HG02623 (cell line): Measurements from ENCODE around the gene IMP4.

Experiments
- ATAC-seq: cut with Tn5 transposase; IDR thresholded peaks from one replicate; pipeline ENCODE4 v1.9.1; 2021; ENCODE audit warnings: moderate library complexity; ENCODE audit not compliant: unreplicated experiment

Gene IMP4

GRCh38 chr2:130391872-130392670, 49.4 kb downstream of the IMP4 start:
- no peak for ATAC-seq

DNA sequence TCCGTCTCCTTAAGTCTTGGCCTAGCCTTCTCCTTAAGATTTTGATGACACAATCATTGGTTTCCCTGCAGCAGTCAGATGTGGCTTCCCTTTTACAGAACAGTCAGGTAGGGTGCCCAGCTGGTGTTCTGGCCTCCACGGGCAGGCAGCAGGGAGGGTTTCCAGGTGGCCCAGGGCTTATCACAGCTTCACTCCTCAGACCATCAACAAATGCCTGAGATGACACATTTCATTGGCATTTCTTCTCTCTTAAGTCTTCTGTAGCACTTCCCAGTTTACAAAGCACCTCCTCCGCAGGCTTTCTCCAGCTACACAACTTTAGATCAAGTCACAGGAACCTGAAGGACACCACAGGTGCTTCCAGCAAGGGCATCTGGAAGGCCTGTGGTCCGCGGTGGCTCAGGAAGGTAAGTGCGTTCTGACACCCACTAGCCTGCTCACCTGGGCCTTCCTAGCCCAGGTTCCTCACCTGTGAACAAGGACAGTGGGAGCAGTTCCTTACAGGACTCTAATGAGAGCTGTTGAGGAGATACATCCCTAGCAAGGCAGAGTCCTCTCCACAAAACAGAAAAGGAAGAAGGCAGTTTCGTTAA, 50.7 kb downstream of the IMP4 start:
- ATAC-seq, result no peak
